ENCODE data around the gene UCKL1.
"Not testable (repeated sequence)": the region's sequence is repeated elsewhere in the genome, so short reads cannot be mapped to it uniquely, and the experiment has no call there.

Gene UCKL1

GRCh38 chr20:63923651-63924050 lies 32.6 kb downstream of the UCKL1 start:
- Histone ChIP-seq H3K9me3 (ENCODE audit: low read length) (no peaks in the 10 kb centered on the region), H3K27ac (ENCODE audit: low read depth, low read length) (no peak overlapping the region), H3K4me3 (ENCODE audit: low read depth in 1 of 2, low read length in 2 of 2) (no peak overlapping the region), H3K27me3 (ENCODE audit: control insufficient read depth in 1 of 2, insufficient read depth in 2 of 2, low read length in 2 of 2) (no peaks in the 10 kb centered on the region), H3K9ac (ENCODE audit: low read length) (no peak overlapping the region), H3K4me1 (ENCODE audit: insufficient read depth, low read length) (no peaks in the 10 kb centered on the region), H3K36me3 (ENCODE audit: insufficient read depth, low read length) (peaks cover 15% of the 10 kb centered on the region)

GRCh38 chr20:63920226-63920625 lies 36.0 kb downstream of the UCKL1 start:
- no peak overlapping the region for H3K9ac ChIP-seq (ENCODE audit: low read length)
- peaks cover 6% of the 10 kb centered on the region for H3K36me3 ChIP-seq (ENCODE audit: insufficient read depth, low read length)
- no peaks in the 10 kb centered on the region for H3K4me1 ChIP-seq (ENCODE audit: insufficient read depth, low read length)
- no peak overlapping the region for H3K4me3 ChIP-seq (ENCODE audit: low read depth in 1 of 2, low read length in 2 of 2)
- no peak overlapping the region for H3K27ac ChIP-seq (ENCODE audit: low read depth, low read length)
- no peaks in the 10 kb centered on the region for H3K27me3 ChIP-seq (ENCODE audit: control insufficient read depth in 1 of 2, insufficient read depth in 2 of 2, low read length in 2 of 2)
- H3K9me3 ChIP-seq (ENCODE audit: low read length) = no peaks in the 10 kb centered on the region

- H3K27ac ChIP-seq (ENCODE audit: low read depth, low read length) = no peak overlapping the region
- no peak overlapping the region for H3K4me3 ChIP-seq (ENCODE audit: low read depth in 1 of 2, low read length in 2 of 2)
- no peaks in the 10 kb centered on the region for H3K9me3 ChIP-seq (ENCODE audit: low read length)
- no peak overlapping the region for H3K9ac ChIP-seq (ENCODE audit: low read length)
- peaks cover 6% of the 10 kb centered on the region for H3K36me3 ChIP-seq (ENCODE audit: insufficient read depth, low read length)
- H3K27me3 ChIP-seq (ENCODE audit: control insufficient read depth in 1 of 2, insufficient read depth in 2 of 2, low read length in 2 of 2) = no peaks in the 10 kb centered on the region
- no peaks in the 10 kb centered on the region for H3K4me1 ChIP-seq (ENCODE audit: insufficient read depth, low read length)
These were observed 37.1 kb downstream of the UCKL1 start for GRCh38 chr20:63919130-63919529.

GRCh38 chr20:63917811-63918210 lies 38.4 kb downstream of the UCKL1 start:
- H3K9ac ChIP-seq (ENCODE audit: low read length) = no peak overlapping the region
- no peaks in the 10 kb centered on the region for H3K27me3 ChIP-seq (ENCODE audit: control insufficient read depth in 1 of 2, insufficient read depth in 2 of 2, low read length in 2 of 2)
- no peak overlapping the region for H3K4me3 ChIP-seq (ENCODE audit: low read depth in 1 of 2, low read length in 2 of 2)
- H3K9me3 ChIP-seq (ENCODE audit: low read length) = no peaks in the 10 kb centered on the region
- H3K27ac ChIP-seq (ENCODE audit: low read depth, low read length) = no peak overlapping the region
- no peaks in the 10 kb centered on the region for H3K4me1 ChIP-seq (ENCODE audit: insufficient read depth, low read length)
- peaks cover 6% of the 10 kb centered on the region for H3K36me3 ChIP-seq (ENCODE audit: insufficient read depth, low read length)

DNA sequence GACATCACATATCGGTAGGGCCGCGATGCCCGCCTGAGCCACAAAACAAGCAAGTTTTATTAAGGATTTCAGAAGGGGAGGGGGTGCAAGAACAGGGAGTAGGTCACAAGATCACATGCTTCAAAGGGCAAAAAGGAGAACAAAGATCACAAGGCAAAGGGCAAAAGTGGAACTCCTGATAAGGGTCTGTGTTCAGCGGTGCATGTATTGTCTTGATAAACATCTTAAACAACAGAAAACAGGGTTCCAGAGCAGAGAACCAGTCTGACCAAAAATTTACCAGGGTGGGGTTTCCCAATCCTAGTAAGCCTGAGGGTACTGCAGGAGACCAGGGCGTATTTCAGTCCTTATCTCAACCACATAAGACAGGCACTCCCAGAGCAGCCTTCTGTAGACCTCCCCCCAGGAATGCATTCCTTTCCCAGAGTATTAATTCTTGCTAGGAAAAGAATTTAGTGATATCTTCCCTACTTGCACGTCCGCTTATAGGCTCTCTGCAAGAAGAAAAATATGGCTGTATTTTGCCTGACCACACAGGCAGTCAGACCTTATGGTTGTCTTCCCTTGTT lies 39.8 kb downstream of the UCKL1 start:
- H3K4me3 ChIP-seq (ENCODE audit: low read depth in 1 of 2, low read length in 2 of 2); H3K36me3 ChIP-seq (ENCODE audit: insufficient read depth, low read length); H3K9ac ChIP-seq (ENCODE audit: low read length); H3K9me3 ChIP-seq (ENCODE audit: low read length); H3K27me3 ChIP-seq (ENCODE audit: control insufficient read depth in 1 of 2, insufficient read depth in 2 of 2, low read length in 2 of 2); H3K27ac ChIP-seq (ENCODE audit: low read depth, low read length); H3K4me1 ChIP-seq (ENCODE audit: insufficient read depth, low read length): not testable (repeated sequence)

- no peaks in the 10 kb centered on the region for H3K9me3 ChIP-seq (ENCODE audit: low read length)
- H3K27me3 ChIP-seq (ENCODE audit: control insufficient read depth in 1 of 2, insufficient read depth in 2 of 2, low read length in 2 of 2) = no peaks in the 10 kb centered on the region
- no peak overlapping the region for H3K4me3 ChIP-seq (ENCODE audit: low read depth in 1 of 2, low read length in 2 of 2)
- no peak overlapping the region for H3K9ac ChIP-seq (ENCODE audit: low read length)
- peaks cover 6% of the 10 kb centered on the region for H3K36me3 ChIP-seq (ENCODE audit: insufficient read depth, low read length)
- no peaks in the 10 kb centered on the region for H3K4me1 ChIP-seq (ENCODE audit: insufficient read depth, low read length)
- H3K27ac ChIP-seq (ENCODE audit: low read depth, low read length) = no peak overlapping the region
These were observed 40.7 kb downstream of the UCKL1 start for GRCh38 chr20:63915471-63915870.

GRCh38 chr20:63913768-63914167 lies 42.4 kb downstream of the UCKL1 start:
- H3K4me1 ChIP-seq (ENCODE audit: insufficient read depth, low read length) = peaks cover 5% of the 10 kb centered on the region
- H3K9me3 ChIP-seq (ENCODE audit: low read length) = no peaks in the 10 kb centered on the region
- no peak overlapping the region for H3K4me3 ChIP-seq (ENCODE audit: low read depth in 1 of 2, low read length in 2 of 2)
- H3K27me3 ChIP-seq (ENCODE audit: control insufficient read depth in 1 of 2, insufficient read depth in 2 of 2, low read length in 2 of 2) = no peaks in the 10 kb centered on the region
- H3K36me3 ChIP-seq (ENCODE audit: insufficient read depth, low read length) = peaks cover 6% of the 10 kb centered on the region
- no peak overlapping the region for H3K27ac ChIP-seq (ENCODE audit: low read depth, low read length)
- H3K9ac ChIP-seq (ENCODE audit: low read length) = no peak overlapping the region

DNA sequence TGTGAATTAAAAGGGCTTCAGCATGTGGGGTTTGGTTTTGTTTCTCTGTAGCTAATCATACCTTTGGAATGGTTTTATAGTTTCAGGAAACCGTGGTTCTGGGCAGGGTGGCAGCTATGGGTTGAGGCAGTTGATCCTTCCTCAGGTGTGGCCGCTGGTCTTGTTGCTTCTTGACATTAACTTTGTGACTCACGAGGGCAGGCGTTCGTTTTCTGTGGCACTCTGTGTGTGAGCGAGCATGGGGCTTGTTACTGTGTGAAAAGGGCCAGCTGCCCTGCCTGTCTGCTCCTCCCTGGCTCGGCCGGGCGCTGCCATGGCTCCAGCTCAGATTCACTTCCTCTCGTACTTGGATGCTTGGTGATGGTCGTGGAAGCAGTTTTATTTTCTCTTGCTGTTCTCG lies 45.0 kb downstream of the UCKL1 start:
- no peaks in the 10 kb centered on the region for H3K36me3 ChIP-seq (ENCODE audit: insufficient read depth, low read length)
- no peak overlapping the region for H3K27ac ChIP-seq (ENCODE audit: low read depth, low read length)
- H3K9ac ChIP-seq (ENCODE audit: low read length) = no peak overlapping the region
- H3K9me3 ChIP-seq (ENCODE audit: low read length) = no peaks in the 10 kb centered on the region
- peaks cover 5% of the 10 kb centered on the region for H3K4me1 ChIP-seq (ENCODE audit: insufficient read depth, low read length)
- no peak overlapping the region for H3K4me3 ChIP-seq (ENCODE audit: low read depth in 1 of 2, low read length in 2 of 2)
- H3K27me3 ChIP-seq (ENCODE audit: control insufficient read depth in 1 of 2, insufficient read depth in 2 of 2, low read length in 2 of 2) = no peaks in the 10 kb centered on the region

DNA sequence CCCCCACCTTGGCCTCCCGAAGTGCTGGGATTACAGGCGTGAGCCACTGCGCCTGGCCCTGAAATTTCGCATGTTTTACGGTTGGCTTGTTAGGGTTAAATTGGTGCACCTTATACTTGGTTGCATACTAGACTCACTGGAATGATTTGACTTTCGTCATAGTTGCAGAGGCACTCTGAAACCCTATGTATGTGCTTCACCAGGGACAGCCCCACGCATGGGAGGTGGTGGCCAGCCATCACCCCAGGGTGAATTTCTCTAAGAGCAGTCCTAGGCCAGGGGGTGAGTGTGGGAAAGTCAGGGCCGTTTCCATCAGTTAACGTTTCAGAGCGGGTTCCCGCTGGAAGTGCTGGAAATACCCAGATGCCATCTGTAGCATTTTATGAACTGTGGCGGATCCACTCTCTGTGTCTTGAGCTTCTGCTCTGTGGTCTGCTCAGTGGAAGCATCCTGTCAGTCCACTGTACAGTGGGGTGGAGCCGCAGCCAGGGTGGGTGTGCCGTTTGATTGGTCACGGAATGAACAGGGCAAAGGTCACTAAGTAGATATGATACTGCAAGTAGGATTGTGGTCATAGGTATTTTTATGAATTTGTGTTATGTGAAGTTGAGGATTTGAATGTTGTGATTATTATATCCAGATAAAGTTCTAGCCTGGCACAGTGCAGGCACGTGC lies 48.1 kb downstream of the UCKL1 start:
- H3K36me3 ChIP-seq (ENCODE audit: insufficient read depth, low read length) = no peaks in the 10 kb centered on the region
- H3K4me3 ChIP-seq (ENCODE audit: low read depth in 1 of 2, low read length in 2 of 2) = no peak overlapping the region
- no peak overlapping the region for H3K9ac ChIP-seq (ENCODE audit: low read length)
- no peaks in the 10 kb centered on the region for H3K9me3 ChIP-seq (ENCODE audit: low read length)
- H3K27ac ChIP-seq (ENCODE audit: low read depth, low read length) = no peak overlapping the region
- no peaks in the 10 kb centered on the region for H3K27me3 ChIP-seq (ENCODE audit: control insufficient read depth in 1 of 2, insufficient read depth in 2 of 2, low read length in 2 of 2)
- peaks cover 5% of the 10 kb centered on the region for H3K4me1 ChIP-seq (ENCODE audit: insufficient read depth, low read length)

GRCh38 chr20:63903796-63904561 lies 52.2 kb downstream of the UCKL1 start:
- Histone ChIP-seq H3K9me3 (ENCODE audit: low read length) (no peaks in the 10 kb centered on the region), H3K4me3 (ENCODE audit: low read depth in 1 of 2, low read length in 2 of 2) (no peak overlapping the region), H3K4me1 (ENCODE audit: insufficient read depth, low read length) (no peaks in the 10 kb centered on the region), H3K36me3 (ENCODE audit: insufficient read depth, low read length) (no peaks in the 10 kb centered on the region), H3K9ac (ENCODE audit: low read length) (no peak overlapping the region), H3K27ac (ENCODE audit: low read depth, low read length) (no peak overlapping the region), H3K27me3 (ENCODE audit: control insufficient read depth in 1 of 2, insufficient read depth in 2 of 2, low read length in 2 of 2) (no peaks in the 10 kb centered on the region)

DNA sequence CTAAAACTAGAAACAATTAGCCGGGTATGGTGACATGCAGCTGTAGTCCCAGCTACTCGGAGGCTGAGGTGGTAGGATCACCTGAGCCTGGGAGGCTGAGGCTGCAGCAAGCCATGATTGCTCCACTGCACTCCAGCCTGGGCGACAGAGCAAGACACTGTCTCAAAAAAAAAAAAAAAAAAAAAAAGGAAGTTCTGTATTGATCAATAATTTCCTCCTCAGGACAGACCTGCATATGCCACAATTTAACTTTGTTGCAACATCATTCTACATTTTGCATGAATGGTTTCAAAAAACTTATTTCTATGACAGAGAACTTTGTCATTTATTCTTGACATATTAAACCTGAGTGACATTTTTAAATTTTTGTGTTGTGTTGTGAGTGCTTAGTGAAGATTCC lies 55.8 kb downstream of the UCKL1 start:
- H3K4me1 ChIP-seq (ENCODE audit: insufficient read depth, low read length) = peaks cover 12% of the 10 kb centered on the region
- H3K36me3 ChIP-seq (ENCODE audit: insufficient read depth, low read length) = no peaks in the 10 kb centered on the region
- no peak overlapping the region for H3K27ac ChIP-seq (ENCODE audit: low read depth, low read length)

More for the DNA sequence above, 55.8 kb downstream of the UCKL1 start:
- Histone ChIP-seq H3K27me3 (ENCODE audit: control insufficient read depth in 1 of 2, insufficient read depth in 2 of 2, low read length in 2 of 2) (no peaks in the 10 kb centered on the region), H3K9me3 (ENCODE audit: low read length) (no peaks in the 10 kb centered on the region), H3K9ac (ENCODE audit: low read length) (no peak overlapping the region), H3K4me3 (ENCODE audit: low read depth in 1 of 2, low read length in 2 of 2) (no peak overlapping the region)
